ENCODE results near the gene ADIPOR1.
"Not testable (repeated sequence)": the region's sequence is repeated elsewhere in the genome, so short reads cannot be mapped to it uniquely, and the experiment has no call there.

The ADIPOR1 gene

DNA sequence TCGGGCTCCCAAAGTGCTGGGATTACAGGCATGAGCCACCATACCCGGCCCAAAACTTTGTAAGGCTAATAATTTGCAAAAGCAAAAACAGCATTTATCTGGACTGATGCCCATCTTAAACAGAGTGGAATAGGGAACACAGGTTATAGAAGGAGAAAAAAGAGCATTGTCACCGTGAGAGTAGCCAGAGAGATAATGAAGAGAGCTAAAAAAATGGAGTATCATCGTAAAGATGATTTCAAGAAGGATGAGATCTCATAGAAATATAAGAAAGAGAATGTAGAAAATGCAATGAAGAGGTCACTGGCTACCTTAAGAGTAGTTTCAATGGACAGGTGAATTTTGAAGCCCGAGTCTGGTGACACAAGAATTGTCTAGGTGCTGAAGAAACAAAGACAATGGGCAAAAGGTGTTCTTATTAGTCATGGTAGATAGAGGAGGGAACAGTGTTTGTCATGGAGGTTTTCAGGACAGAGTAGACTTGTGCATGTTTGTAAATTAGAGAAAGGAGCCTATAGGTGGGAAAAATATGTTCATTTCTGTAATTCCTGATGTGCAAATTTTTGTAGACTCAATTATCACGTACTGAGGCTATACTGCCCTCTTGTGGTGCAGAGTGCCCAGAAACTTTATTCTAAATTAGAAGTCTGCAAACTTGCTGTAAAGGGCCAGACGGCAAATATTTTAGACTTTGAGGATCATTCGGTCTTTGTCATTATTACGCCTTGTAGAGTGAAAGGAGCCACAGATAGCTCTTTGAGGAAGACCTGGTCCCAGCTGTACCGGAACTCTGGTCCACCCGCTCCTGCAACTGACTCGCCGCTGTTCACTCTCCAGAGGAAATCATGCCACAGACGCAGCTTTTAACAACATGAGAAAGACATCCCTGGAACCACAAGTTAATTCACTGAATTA, 41.0 kb upstream of the ADIPOR1 start:
- ChIA-PET POLR2A (interaction anchor here (0.6 kb wide), 1 partner anchor 98 kb away, joined by 6 read pairs; no protein-coding TSS in a partner anchor), CTCF (interaction anchor here (0.7 to 3.8 kb wide), 39 partner anchors 9 to 435 kb away, joined by 3 to 55 read pairs (median 4); partner anchors contain the start of genes CYB5R1, PPFIA4, RABIF and TMEM183A)
- peak; percentile 49 for DNase-seq (ENCODE audit: extremely low spot score)
- TF ChIP-seq, protein P1, sequence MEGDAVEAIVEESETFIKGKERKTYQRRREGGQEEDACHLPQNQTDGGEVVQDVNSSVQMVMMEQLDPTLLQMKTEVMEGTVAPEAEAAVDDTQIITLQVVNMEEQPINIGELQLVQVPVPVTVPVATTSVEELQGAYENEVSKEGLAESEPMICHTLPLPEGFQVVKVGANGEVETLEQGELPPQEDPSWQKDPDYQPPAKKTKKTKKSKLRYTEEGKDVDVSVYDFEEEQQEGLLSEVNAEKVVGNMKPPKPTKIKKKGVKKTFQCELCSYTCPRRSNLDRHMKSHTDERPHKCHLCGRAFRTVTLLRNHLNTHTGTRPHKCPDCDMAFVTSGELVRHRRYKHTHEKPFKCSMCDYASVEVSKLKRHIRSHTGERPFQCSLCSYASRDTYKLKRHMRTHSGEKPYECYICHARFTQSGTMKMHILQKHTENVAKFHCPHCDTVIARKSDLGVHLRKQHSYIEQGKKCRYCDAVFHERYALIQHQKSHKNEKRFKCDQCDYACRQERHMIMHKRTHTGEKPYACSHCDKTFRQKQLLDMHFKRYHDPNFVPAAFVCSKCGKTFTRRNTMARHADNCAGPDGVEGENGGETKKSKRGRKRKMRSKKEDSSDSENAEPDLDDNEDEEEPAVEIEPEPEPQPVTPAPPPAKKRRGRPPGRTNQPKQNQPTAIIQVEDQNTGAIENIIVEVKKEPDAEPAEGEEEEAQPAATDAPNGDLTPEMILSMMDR (IDR thresholded peaks at IDR 0.05; ENCODE audit: control extremely low read depth, extremely low read depth, low read depth, missing control alignments), result peak; percentile 76

- POLR2A ChIA-PET, result interaction anchor here (0.7 kb wide), 1 partner anchor 16 kb away, joined by 3 read pairs; no protein-coding TSS in a partner anchor
- TF ChIP-seq, protein P1 (IDR thresholded peaks at IDR 0.05; ENCODE audit: control extremely low read depth, extremely low read depth, low read depth, missing control alignments), result no peak
- CTCF ChIA-PET, result interaction anchor here (0.7 to 1.1 kb wide), 3 partner anchors 10 to 25 kb away, joined by 3 read pairs; no protein-coding TSS in a partner anchor
These were observed 36.6 kb upstream of the ADIPOR1 start for GRCh38 chr1:202994756-202995155.

GRCh38 chr1:202991112-202991511, 33.0 kb upstream of the ADIPOR1 start:
- ChIA-PET POLR2A (no interaction called here), CTCF (interaction anchor here (1.3 to 5.6 kb wide), 2 partner anchors 8 to 10 kb away, joined by 5 to 55 read pairs; no protein-coding TSS in a partner anchor)
- no peak for DNase-seq (ENCODE audit: extremely low spot score)
- TF ChIP-seq, protein P1 (IDR thresholded peaks at IDR 0.05; ENCODE audit: control extremely low read depth, extremely low read depth, low read depth, missing control alignments), result no peak

More at GRCh38 chr1:202994756-202995155, 36.6 kb upstream of the ADIPOR1 start:
- no peak for DNase-seq (ENCODE audit: extremely low spot score)

DNA sequence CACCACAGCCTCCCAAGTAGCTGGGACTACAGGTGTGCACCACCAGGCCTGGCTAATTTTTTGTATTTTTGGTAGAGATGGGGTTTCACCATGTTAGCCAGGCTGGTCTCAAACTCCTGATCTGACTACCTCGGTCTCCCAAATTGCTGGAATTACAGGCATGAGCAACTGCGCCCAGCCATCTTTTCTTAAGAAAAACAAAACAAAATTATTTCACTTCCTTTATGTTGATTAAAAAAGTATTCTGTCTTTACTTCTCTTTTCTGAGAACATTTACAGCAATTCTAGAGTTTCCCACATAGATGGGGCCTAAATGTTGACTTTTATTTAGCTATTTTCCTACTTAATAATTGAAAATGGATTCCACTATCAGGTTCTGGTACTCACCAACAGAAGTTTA, 31.8 kb upstream of the ADIPOR1 start:
- ChIA-PET CTCF (interaction anchor here (0.9 to 5.6 kb wide), 2 partner anchors 10 to 11 kb away, joined by 4 to 55 read pairs; no protein-coding TSS in a partner anchor), POLR2A (no interaction called here)
- TF ChIP-seq, protein P1 (IDR thresholded peaks at IDR 0.05; ENCODE audit: control extremely low read depth, extremely low read depth, low read depth, missing control alignments), result no peak
- DNase-seq (ENCODE audit: extremely low spot score), result no peak

DNA sequence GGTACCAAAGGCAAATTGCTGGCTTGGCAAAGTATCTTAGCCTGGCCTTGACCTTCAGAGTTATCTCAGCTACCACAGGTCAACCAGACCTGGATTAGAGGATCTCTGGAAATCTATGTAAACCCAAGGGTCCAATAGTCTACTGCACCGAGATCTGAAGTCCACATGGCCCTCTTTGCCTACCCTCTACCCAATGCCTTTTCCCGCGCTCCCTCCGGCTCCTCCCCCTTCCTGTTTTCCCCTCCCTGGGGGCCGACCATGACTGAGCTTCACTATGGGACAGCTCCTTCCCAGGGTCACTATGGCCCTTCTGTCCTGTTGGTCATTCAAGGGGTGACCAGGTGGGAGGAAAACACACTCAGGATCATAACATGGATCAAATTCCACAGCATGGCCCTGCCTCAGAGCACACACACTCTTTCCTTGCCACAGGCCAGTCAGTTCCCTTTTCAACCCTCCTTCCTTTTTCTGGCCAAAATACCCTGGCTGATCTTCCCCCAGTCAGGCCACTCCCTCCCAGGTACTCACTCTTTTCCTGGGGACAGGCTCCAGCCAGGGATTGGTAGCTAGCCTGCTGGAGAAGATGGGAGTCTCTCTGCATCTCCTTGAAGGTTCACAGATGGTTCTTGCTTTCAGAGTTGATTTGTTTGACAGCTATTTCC, 29.9 kb upstream of the ADIPOR1 start:
- POLR2A ChIA-PET, result no interaction called here
- CTCF ChIA-PET, result interaction anchor here (0.8 to 5.6 kb wide), 4 partner anchors 10 to 20 kb away, joined by 3 to 55 read pairs (median 10); partner anchors contain the start of genes CYB5R1 and TMEM183A
- DNase-seq (ENCODE audit: extremely low spot score), result no peak
- TF ChIP-seq, protein P1 (IDR thresholded peaks at IDR 0.05; ENCODE audit: control extremely low read depth, extremely low read depth, low read depth, missing control alignments), result no peak

DNA sequence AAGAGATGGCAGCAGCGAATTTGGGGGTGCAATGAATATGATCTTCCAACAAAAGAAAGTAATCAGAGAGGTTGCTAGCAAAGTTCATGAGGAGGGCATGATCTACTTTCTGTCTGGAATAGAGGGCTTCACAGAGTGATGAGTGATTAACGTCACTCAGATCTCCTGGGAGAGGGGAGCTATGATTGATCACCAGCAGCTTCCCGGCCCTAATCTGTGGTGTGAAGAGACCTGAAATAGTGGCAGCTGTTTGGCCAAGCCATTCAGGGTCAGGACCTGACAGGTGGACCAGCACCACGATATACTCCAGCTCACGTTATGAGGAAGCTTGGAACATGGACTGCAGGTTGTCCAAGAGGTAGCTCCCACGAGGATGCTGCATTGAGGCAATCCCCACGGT, 29.1 kb upstream of the ADIPOR1 start:
- CTCF ChIA-PET, result interaction anchor here (0.8 to 5.6 kb wide), 3 partner anchors 9 to 19 kb away, joined by 3 to 55 read pairs (median 10); partner anchors contain the start of gene TMEM183A
- TF ChIP-seq, protein P1 (IDR thresholded peaks at IDR 0.05; ENCODE audit: control extremely low read depth, extremely low read depth, low read depth, missing control alignments), result no peak
- POLR2A ChIA-PET, result no interaction called here
- DNase-seq (ENCODE audit: extremely low spot score), result no peak

- CTCF ChIA-PET; DNase-seq (ENCODE audit: extremely low spot score); POLR2A ChIA-PET: not testable (repeated sequence)
These were observed 28.0 kb upstream of the ADIPOR1 start for GRCh38 chr1:202986120-202986519.

Measured in GM10248 (cell line).